A673 (cell line): ENCODE data around the gene PTGFRN. TPM values are rescaled to one million over a fixed set of nuclear protein-coding genes. Genes with fewer than 3 reads are reported as not detected.
A peak's percentile ranks its signal among the peaks of the same experiment; 100 is the strongest.
"Not testable (repeated sequence)": the region's sequence is repeated elsewhere in the genome, so short reads cannot be mapped to it uniquely, and the experiment has no call there.

Experiments
- Bru-seq: library from RNA; stranded (reverse); fragments of 400-500 nt; gene quantifications from one replicate; lab custom pipeline; 2021; lab: Mats Ljungman, UMichigan
- BruChase-seq, 2 experiments: library from RNA; stranded (reverse); fragments of 400-500 nt; gene quantifications; one replicate each; lab custom pipeline; 2021; lab: Mats Ljungman, UMichigan
- BruUV-seq: library from RNA; stranded (reverse); fragments of 400-500 nt; replicated peaks from 2 replicates; lab custom pipeline; 2021; lab: Mats Ljungman, UMichigan
- CTCF ChIA-PET: fragments of 300-600 bp; sonication (Branson Sonifier 250); formaldehyde crosslinking; loops from one replicate; lab custom pipeline; 2022; ENCODE audit warnings: antibody characterized with exemption; lab: Charles Lee
- POLR2A ChIA-PET: fragments of 300-600 bp; sonication (Branson Sonifier 250); formaldehyde crosslinking; loops from one replicate; lab custom pipeline; 2022; ENCODE audit warnings: antibody characterized with exemption; ENCODE audit not compliant: low non-redundant PET; lab: Charles Lee
- DNase-seq: peaks from one replicate; pipeline ENCODE4 v3.0.0-alpha.2; 2015; ENCODE audit warnings: low spot score
- H3K27ac ChIP-seq: fragments of 200-600 bp; sonication (generic); 2 replicates; pipeline ENCODE4 v1.5.1; 2016; ENCODE audit warnings: mixed run types, low read depth, mild to moderate bottlenecking, mixed read lengths, antibody characterized with exemption, low read length; ENCODE audit not compliant: poor library complexity, severe bottlenecking
- H3K27me3 ChIP-seq: fragments of 200-600 bp; sonication (generic); replicated peaks from 2 replicates; pipeline ENCODE4 v1.6.1; 2017; ENCODE audit warnings: mixed run types, low read depth, mild to moderate bottlenecking, mixed read lengths, antibody characterized with exemption, low read length; ENCODE audit not compliant: insufficient read depth, poor library complexity
- H3K36me3 ChIP-seq: fragments of 200-600 bp; sonication (generic); 2 replicates; pipeline ENCODE4 v1.6.1; 2016; ENCODE audit warnings: mixed run types, mild to moderate bottlenecking, mixed read lengths, antibody characterized with exemption, low read length; ENCODE audit not compliant: insufficient read depth, poor library complexity, severe bottlenecking
- H3K4me1 ChIP-seq: fragments of 200-600 bp; sonication (generic); 2 replicates; pipeline ENCODE4 v1.6.1; 2017; ENCODE audit warnings: mixed run types, mild to moderate bottlenecking, mixed read lengths, antibody characterized with exemption, low read length; ENCODE audit not compliant: insufficient read depth, poor library complexity, severe bottlenecking
- H3K4me3 ChIP-seq: fragments of 200-600 bp; sonication (generic); 2 replicates; pipeline ENCODE4 v1.5.1; 2016; ENCODE audit warnings: low read depth, mixed run types, mild to moderate bottlenecking, mixed read lengths, low read length; ENCODE audit not compliant: poor library complexity, severe bottlenecking
- H3K9me3 ChIP-seq: fragments of 200-600 bp; sonication (generic); 2 replicates; pipeline ENCODE4 v1.6.1; 2016; ENCODE audit warnings: mixed run types, low read depth, mild to moderate bottlenecking, mixed read lengths, antibody characterized with exemption, low read length; ENCODE audit not compliant: poor library complexity, severe bottlenecking
- EZH2 ChIP-seq: fragments of 200-600 bp; sonication (generic); IDR thresholded peaks from 2 replicates; pipeline ENCODE4 v1.6.1; 2017; ENCODE audit warnings: borderline replicate concordance, low read depth, mild to moderate bottlenecking, mixed read lengths, antibody characterized with exemption, low read length; ENCODE audit not compliant: poor library complexity, severe bottlenecking
- intact Hi-C: fragments of 100-400 bp; cut with micrococcal nuclease; formaldehyde crosslinking; loops from one replicate; pipeline ENCODE4 v1.10.0; 2022; ENCODE audit not compliant: unreplicated experiment
- long read RNA-seq: library from polyadenylated mRNA; stranded (forward); transcript quantifications from one replicate; pipeline ENCODE4 v2.0.0, GENCODE V29; 2022
- total RNA-seq: library from RNA; stranded (reverse); gene quantifications from 2 replicates; pipeline ENCODE4 v1.2.3, GENCODE V29; 2021
- TF ChIP-seq, protein P1 (sequence below): fragments of 300-800, 200-600 bp; sonication (generic); conservative IDR thresholded peaks from 2 replicates; pipeline ENCODE4 v1.5.1; 2017; ENCODE audit warnings: low read depth, mild to moderate bottlenecking, antibody characterized with exemption, low read length, moderate library complexity, mixed read lengths

The PTGFRN gene
- total RNA-seq = 29.5 and 34.3 TPM in 2 replicates
- percentile 64 among the genes with signal in this experiment for Bru-seq, nascent RNA
- BruChase-seq, experiment 1, labeled RNA remaining after a 2-hour chase = percentile 62 among the genes with signal in this experiment
- BruChase-seq, experiment 2, labeled RNA remaining after a 6-hour chase = percentile 68 among the genes with signal in this experiment
- long read RNA-seq, full-length matches to known transcripts = 2 of 11 reads
- long read RNA-seq, partial matches to known transcripts = 4 of 11 reads
- long read RNA-seq, other reads (novel, unspliced or antisense) = 5 of 11 reads

DNA sequence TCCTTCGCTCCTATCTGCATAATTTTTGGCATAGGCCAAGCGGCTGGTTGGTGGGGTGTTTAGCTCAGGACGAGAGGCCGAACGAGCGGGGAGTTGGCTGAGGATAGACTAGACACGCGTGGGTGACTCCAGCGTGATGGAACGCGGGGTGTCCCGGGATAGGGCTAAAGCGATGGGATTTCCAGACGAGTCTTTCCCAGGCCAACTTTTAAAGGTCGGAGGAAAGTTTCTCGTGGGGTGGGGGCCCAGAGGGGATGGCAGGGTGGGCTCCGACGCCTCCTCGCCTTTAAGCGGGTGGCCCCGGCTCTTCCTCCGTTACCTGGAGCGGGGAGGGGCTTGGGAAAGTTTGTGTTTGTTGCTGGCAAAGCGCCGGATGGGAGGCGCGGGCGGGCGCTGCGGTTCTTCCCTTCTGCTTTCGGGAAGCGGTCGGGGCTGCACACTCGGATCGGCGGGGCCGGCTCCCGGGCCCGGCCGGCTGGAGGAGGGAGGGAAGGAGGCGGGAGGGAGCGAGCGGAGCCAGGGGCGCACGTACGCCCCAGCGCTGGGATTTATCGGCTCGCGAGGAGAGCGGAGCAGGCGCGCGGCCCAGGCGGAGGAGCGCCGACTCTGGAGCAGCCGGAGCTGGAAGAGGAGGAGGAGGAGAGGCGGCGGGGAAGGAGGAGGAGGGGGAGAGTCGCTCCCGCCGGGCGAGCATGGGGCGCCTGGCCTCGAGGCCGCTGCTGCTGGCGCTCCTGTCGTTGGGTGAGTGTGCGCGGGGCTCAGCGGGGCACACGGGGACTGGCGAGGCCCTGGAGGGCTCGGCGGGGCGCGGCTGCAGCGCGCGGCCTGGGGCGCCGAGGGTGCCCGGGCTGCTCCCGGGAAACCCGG, at the start of gene PTGFRN:
TSS of gene PTGFRN (plus strand) at position 405 of the 867 bp plus-strand sequence. CDS start at position 693, 288 bp downstream.
- intact Hi-C loops = no loop called here
- Histone ChIP-seq H3K27me3 (no peaks in the 10 kb centered on the region), H3K4me3 (peak within 1 kb of the TSS; percentile 62), H3K4me1 (no peaks in the 10 kb centered on the region), H3K36me3 (no peaks in the 10 kb centered on the region), H3K9me3 (no peaks in the 10 kb centered on the region), H3K27ac (peak within 1 kb of the TSS; percentile 76)
- ChIA-PET POLR2A (no interaction called here), CTCF (no interaction called here)
- TF ChIP-seq, protein P1, sequence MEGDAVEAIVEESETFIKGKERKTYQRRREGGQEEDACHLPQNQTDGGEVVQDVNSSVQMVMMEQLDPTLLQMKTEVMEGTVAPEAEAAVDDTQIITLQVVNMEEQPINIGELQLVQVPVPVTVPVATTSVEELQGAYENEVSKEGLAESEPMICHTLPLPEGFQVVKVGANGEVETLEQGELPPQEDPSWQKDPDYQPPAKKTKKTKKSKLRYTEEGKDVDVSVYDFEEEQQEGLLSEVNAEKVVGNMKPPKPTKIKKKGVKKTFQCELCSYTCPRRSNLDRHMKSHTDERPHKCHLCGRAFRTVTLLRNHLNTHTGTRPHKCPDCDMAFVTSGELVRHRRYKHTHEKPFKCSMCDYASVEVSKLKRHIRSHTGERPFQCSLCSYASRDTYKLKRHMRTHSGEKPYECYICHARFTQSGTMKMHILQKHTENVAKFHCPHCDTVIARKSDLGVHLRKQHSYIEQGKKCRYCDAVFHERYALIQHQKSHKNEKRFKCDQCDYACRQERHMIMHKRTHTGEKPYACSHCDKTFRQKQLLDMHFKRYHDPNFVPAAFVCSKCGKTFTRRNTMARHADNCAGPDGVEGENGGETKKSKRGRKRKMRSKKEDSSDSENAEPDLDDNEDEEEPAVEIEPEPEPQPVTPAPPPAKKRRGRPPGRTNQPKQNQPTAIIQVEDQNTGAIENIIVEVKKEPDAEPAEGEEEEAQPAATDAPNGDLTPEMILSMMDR = no peak
- no peak for TF ChIP-seq EZH2
- BruUV-seq = no TSS peak
- peak; percentile 65 for DNase-seq

DNA sequence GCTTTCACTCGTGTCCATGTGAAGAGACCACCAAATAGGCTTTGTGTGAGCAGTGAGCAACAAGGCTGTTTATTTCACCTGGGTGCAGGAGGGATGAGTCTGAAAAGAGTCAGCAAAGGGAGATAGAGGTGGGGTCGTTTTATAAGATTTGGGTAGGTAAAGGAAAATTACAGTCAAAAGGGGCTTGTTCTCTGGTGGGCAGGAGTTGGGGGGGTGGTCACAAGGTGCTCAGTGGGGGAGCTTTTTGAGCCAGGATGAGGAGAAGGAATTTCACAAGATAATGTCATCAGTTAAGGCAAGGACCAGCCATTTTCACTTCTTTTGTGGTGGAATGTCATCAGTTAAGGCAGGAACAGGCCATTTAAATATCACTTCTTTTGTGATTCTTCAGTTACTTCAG, 49.5 kb upstream of the PTGFRN start:
- intact Hi-C loops, H3K27me3 ChIP-seq, CTCF ChIA-PET, H3K36me3 ChIP-seq, H3K27ac ChIP-seq, H3K9me3 ChIP-seq, H3K4me3 ChIP-seq, POLR2A ChIA-PET, BruUV-seq, DNase-seq: not testable (repeated sequence)
- peaks cover 20% of the 10 kb centered on the region for H3K4me1 ChIP-seq

DNA sequence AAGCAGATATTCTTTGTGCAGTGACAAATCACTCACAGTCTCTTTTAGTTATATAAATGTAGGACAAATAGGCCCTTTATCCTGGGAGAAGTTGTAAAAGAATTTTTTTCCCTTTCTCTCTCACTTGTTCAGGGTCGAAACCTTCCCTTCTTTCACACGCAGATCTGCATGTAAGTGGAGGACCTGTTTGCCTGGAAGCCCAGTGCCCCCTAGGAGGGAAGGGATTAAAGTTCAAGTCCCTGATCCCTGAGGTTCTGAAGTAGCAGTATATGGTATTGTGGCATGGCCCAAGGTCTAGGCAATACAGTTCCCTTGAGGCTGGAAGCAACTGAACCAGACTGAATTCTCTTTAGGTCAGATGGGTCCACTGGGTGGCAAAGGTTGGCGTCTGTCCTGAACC, 48.6 kb upstream of the PTGFRN start:
- TF ChIP-seq, protein P1 = no peak
- TF ChIP-seq EZH2 = no peak
- no TSS peak for BruUV-seq
- Histone ChIP-seq H3K4me1 (peaks cover 10% of the 10 kb centered on the region), H3K27me3 (no peaks in the 10 kb centered on the region), H3K9me3 (no peaks in the 10 kb centered on the region), H3K4me3 (no peak overlapping the region), H3K27ac (no peak overlapping the region), H3K36me3 (no peaks in the 10 kb centered on the region)
- no peak for DNase-seq
- intact Hi-C loops = no loop called here
- POLR2A ChIA-PET = no interaction called here
- CTCF ChIA-PET = no interaction called here

DNA sequence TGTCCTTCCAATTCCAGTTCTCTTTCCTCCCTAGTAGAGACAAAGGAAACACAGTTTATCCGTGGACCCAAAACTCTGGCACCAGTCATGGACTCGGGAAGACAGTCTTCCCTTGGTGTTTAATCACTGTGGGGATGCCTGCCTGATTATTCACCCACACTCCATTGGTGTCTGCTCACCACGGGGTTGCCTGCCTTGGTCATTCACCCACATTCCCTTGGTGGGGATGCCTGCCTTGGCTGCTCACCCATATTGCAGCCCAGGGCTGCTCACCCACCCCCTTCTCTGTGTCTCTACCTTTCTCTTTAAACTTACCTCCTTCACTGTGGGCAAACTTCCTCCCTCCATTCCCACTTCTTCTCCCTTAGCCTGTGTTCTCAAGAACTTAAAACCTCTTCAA, 46.7 kb upstream of the PTGFRN start:
- POLR2A ChIA-PET, DNase-seq: not testable (repeated sequence)

DNA sequence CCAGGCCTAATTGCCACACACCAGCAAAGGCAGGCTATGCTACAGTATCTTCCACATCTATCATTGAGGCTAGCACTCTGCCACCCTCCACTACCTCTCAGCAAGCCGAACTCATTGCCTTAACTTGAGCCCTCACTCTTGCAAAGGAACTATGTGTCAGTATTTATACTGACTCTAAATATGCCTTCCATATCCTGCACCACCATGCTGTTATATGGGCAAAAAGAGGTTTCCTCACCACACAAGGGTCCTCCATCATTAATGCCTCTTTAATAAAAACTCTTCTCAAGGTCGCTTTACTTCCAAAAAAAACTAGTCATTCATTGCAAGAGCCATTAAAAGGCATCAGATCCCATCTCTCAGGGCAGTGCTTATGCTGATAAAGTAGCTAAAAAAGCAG, 43.2 kb upstream of the PTGFRN start:
- BruUV-seq, H3K4me3 ChIP-seq, intact Hi-C loops, H3K9me3 ChIP-seq, H3K27ac ChIP-seq, H3K4me1 ChIP-seq, H3K27me3 ChIP-seq, DNase-seq, CTCF ChIA-PET, POLR2A ChIA-PET, H3K36me3 ChIP-seq: not testable (repeated sequence)

More for the DNA sequence above, 46.7 kb upstream of the PTGFRN start:
- CTCF ChIA-PET, H3K4me1 ChIP-seq, H3K27me3 ChIP-seq, H3K27ac ChIP-seq, BruUV-seq, H3K4me3 ChIP-seq, intact Hi-C loops, H3K36me3 ChIP-seq, H3K9me3 ChIP-seq: not testable (repeated sequence)
